Putamen (tissue), 1 donor: ENCODE results near the gene IRF2BPL.

Source experiments
- DNase-seq: peaks from one replicate; pipeline ENCODE4 v3.0.0-alpha.2; 2016; ENCODE audit warnings: low spot score

Gene IRF2BPL

DNA sequence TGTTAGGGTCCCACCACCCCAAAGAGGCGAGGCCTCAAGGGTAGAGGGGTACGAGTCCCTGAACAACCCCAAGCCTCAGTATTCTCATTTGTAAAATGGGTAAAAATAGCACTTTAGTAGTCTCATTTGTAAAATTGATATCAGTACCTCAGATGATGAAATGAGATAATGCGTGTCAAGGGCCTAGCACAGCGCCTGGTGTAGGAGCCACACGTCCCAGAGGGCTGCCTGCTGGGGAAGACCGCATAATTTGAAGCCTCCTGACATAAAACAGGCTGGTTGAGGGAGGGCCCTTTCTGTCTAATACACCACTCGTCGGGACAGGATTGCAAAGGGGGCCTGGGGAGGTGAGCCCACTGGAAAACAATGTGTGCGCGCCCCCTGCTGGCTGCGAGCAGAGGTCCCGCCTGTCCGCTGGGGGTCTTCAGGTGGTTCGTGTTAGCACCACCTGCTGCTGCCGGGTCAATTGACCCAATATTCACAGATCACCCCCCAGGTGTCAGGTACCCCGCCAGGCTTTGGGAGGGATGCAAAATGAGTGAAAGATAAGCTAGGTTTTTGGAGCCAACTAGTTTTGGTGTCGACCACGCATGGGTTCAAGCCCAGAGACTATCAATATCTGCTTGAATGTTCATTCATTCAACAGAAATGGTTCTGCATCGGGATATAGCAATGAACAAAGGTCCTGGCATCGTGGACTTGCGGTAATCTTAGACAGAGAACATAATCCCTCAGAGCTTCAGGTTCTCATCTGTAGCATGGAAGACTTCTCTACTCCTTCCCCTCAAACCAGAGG, 24.7 kb upstream of the IRF2BPL start:
- no peak for DNase-seq

DNA sequence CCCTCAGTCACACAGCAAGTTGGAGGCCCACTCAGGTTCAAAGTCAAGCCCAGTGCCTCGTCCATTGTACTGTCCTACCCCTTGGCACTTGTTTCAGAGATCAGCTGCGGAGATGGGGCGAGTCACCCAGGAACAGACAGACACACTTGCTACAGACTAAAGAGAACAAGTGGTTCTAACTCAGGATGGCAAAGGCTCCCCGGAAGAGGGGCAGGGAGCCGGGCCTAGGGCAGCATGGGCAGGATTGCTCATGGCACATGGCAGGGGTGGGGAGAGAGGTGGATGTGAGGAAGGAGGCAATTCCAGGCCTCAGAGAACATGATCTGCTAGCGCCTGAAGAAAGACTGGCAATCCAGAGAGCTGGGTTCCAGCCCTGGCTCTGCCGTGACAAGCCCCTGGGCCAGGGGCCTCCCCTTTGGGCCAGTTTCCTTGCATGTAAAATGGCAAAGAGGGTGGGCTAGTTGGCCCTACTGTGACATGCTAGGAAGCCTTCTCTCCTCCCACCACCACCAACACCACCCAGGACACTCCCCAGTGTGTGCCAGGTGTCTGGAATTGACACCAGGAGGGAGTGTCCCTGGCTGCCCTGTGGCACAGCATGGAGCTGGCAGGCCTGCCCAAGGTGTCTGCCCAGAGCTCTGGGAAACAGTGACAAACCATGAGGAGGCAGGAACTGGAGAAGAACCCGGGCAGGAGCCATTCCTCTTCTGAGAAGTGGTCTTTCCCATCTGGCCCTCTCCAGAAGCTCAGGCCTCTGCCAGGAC, 24.0 kb upstream of the IRF2BPL start:
- DNase-seq, result no peak

DNA sequence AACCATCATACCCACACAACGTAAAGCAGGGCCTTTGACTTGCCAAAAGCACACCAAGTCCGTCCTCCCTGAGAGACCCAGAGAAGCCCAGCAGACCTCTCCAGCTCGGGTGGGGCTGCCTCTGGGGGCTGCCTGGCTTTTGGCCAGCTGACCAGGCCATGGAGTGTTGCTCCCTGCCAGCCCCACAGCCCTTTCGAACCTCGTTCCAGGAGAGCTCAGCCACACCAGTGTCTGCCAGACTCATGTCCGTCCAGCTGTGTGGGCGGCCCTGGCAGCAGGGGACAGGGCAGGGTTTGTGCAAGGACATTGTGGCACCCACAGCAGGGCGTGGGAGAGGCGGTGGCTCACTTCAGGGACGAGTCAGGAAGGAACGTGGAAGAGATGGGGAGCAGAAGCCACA, 22.6 kb upstream of the IRF2BPL start:
- no peak for DNase-seq

DNA sequence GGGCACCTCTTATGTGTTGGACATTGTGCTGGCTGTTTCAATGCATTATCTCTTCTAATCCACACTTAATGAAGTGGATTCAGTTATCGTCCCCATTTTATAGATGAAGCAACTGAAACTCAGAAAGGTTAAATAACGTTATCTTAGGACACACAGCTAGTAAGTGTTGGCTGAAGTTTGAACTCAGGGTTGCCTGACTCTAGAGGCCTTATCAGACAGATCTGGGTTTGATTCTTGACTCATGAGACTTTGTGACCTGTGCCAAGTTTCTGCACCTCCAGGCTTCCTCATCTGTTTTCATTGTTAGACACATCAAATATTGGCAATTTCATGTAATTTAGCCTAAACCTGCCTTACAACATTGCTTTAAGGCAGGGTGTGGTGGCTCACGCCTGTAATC, 18.2 kb upstream of the IRF2BPL start:
- no peak for DNase-seq

DNA sequence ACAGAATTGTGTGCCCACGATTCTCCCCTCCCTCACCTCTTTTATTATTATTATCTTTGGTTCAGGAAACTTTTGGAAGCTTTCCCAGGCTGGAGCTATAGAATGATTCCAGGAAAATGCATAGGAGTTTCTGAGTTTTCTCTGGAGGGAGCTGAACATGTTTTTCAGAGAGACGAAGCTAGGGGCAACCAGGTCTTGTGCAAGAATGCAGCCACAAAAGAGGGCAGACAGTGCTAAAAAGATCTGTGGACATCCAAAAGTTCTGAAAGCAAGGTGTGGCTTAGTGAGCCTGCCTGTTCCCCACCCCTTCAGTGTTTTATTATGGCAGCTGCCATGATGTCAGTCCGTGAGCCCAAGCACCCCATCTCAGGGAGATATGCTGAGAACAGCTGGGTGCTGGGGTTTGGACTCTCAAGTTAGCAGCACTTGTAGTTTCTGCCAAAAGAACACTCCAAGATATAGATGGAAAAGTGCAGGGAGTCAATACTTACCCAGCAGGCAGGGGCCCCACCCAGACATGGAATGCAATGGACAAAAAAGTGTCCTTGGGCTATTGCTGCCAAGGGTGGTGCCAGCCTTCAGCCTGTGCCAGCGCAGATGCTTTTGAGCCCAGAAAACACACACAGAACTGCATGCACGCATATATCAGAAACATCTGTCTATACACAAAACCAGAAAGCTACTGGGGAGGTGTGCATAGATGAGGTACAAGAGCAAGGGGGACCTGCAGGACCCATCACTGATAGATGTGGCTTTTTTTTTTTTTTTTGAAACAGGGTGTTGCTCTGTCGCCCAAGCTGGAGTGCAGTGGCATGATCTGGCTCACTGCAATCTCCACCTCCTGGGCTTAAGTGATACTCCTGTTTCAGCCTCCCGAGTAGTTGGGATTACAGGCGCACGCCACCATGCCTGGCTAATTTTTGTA, 17.0 kb upstream of the IRF2BPL start:
- no peak for DNase-seq

DNA sequence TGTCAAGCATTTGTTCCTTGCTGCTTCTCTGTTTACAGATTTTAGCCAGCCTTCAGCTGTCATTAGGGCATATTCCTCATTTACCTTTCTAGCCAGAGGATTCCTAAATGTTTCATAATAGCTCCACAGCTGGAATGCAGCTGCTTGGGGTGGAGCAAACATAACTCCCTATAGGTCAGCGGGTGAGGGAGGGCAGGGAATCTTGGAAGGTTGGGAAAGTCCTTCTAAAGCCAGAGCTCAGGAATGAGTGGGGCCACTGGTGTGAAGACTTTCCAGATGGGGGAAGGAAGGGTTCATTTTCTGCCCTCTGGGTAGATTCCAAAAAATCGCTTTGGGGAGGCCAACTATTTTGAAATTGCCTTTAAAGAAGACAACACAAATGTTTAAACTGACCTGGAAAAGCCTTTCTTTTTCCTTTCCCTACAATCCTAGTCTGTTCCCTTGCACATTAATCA, 16.3 kb upstream of the IRF2BPL start:
- DNase-seq, result no peak

DNA sequence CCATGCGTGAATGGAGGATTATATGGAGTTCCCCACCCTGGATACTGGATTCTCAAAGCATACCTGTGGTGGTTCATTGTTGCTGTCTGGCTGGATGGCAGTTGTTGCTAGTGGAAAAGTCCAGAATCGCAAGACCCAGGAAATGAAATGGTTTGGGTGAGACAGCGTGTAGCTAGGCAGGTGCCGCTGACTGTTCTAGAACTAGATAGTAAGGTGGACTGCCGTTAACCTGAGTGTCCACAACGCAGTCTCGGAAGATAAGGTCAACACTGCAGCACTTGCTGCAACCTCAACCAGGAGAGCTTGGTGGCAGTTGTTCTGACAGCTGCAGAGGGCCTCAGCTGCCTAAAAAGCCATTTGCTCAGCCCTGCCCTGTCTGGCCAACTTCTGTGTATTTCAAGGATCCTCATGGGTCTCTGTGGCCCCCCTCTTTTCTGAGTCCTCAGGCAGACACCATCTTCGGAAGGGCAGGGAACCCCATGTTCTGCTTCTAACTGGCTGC, 15.5 kb upstream of the IRF2BPL start:
- no peak for DNase-seq

DNA sequence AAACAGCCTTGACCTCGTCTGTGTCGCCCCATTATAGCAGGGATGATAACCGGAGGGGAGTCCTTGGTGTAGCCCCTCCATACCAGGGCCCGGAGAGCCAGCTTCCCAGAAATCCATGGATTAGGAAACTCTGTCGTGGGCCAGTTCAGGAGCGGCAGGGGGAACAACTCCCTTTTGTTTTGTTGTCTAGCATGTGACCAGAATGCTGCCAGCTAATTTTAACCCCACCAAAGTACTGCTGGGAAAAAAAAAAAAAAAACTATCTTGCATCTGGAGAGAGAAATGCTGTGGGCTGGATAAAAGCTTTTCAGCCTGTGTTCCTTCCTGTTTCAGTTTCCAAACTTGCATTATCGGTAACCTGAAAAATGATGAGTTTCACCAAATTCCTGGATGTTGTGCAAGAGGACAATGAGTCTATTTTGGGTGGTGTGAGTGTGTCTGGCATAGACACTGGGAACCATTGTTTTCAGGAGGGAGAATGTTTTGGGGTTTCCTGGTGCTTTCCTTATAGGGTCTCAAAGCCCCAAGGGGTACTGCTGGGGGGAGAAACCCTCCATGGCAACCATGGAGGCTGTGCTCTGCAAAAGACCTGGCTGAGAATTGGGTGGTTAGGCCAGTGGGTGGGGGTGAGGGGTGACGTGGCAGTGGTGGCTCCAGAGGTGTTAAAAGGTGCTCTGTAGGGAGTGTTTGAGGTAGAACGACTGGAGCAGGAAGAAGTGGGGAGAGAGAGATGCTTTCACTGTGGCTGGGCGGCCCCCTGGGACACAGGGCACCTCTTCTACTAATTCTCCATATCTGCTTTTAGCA, 14.9 kb upstream of the IRF2BPL start:
- peak; percentile 81 for DNase-seq

DNA sequence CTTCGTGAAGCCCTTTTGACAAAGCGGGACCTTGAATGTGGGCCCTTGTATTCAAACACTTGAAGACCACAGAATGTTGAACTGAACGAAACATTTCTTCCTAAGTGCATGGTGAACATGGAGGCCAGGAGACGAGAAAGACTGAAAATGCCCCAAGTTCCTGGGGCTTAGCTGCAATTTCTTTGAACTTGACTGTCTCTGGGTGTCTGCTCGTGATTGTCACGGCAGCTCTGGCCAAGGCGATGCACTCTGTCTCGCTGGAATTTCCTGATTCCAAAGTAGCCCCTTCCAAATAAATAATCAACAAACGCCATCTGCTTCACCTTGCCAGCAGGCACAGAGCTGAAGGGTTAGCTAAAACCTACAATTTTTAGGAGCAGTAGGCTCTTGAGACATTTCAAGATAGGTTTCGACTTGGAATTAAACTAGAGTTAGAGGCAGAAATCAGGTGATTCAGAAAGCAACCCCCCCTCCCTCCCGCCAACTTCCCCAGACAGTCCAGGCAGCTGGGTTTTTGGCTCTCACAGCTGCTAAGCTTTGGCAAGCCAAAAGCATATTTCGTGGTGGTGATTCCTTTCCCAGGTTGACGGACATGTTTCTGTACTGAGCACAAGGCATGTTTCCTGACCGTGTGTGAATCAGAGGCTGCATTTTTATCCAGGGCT, 13.5 kb upstream of the IRF2BPL start:
- no peak for DNase-seq

DNA sequence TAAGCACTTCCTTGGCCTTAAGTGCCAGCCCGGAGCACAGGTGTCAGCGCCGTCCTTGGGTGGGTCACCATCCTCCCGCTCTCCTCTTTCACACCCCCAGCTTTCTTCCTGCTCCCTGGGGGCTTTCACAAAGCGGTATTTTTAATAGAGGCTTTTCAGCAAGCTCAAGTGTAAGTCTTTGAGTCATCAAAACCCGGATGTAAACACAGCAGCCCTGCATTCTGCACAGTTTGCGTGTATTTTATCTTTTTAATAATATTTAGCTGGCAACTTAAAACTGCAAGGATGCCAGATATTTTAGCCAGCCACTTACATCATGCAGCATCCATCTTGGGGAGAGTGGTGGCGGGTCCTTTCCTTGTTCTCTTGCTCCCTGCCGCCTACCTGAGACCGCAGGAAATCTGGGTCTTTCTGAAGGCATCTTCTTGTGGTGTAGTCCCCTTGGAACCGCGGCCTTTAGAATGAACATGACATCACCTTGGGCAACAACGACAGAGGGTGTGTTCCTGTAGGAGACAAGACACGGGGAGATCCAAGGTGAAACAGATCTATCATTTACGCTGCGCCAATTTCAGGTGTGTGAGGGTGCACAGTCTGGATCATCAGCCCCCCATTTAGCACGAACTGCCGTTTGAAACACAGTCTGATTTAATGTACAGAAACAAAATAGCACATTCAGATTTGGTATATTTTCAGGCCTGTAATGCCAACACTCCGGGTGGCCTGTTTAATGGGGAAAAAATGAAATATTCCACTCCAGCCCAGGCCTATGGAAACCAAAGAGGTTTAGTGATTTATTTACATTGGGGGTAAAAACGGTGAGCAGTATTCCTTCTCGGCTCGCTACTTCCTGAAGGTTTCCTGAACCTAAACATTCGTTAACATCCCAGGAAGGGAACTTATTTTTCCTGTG, 12.5 kb upstream of the IRF2BPL start:
- no peak for DNase-seq

DNA sequence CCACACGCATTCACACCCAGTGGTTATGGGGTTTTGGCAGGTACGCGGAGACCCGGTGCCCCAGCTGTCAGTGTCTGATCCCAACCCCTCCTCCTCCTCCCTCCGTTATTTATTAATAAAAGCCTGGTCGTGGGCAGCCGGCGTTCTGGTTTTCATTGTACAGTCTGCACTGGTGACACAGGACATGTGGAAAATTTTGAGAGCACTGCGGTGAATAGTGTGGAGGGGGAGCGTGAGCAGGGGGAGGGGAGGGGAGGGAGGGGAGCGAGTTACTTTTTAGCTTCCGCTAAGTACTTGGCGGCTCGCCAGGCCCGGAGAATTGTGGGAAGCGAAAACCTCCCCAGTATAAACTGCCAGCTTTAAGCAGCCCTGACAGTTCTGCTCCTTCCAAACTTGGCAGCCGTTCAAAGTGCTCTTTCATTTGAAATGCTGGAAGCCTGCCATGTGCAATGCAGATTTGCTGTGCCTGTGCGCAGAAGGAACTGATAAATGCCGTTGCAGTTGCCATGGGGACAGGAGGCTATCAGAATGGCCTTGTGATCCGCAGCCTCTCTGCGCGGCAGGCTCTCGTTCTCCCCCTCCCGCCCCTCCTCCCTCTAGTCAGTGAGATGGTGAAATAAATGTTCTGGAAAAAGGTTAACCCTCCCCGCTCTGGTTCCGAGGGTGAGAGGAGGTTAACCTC, 11.7 kb upstream of the IRF2BPL start:
- DNase-seq, result peak; percentile 99

DNA sequence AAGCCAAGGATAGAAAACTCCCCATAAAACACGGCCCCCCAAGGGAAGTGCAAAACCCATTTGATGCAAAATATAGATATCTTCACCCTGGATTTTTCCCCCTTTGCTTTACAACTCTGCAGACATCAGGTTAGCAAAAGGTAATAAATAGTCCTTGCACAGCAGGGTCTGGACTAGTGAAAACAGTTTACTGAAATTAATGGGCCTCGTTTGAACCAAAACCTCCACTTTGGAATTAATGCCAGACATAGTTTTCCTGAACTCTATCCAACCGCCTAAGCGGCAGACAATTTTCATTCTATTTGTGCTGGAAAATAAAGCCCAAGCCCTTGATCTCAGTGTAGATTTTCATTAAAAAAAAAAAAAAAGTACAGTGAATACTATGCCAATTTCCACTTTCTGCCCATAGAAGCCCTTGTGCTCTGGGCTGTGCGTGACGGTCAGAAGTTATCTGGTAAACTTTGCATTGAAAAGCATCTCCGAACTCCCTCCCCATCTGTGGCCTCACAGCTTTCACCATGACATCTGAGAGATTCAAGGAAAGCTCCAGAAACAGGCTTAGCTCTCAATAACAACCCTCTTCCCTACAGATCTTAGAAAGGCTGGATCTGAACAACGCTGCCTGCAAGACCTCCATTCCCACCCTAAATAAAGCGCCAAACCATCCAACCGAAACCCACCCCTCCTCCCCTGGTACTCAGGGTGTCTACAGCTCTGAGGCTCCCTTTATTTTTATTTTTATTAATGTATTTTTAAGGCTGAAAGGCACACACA, 11.0 kb upstream of the IRF2BPL start:
- DNase-seq, result no peak

DNA sequence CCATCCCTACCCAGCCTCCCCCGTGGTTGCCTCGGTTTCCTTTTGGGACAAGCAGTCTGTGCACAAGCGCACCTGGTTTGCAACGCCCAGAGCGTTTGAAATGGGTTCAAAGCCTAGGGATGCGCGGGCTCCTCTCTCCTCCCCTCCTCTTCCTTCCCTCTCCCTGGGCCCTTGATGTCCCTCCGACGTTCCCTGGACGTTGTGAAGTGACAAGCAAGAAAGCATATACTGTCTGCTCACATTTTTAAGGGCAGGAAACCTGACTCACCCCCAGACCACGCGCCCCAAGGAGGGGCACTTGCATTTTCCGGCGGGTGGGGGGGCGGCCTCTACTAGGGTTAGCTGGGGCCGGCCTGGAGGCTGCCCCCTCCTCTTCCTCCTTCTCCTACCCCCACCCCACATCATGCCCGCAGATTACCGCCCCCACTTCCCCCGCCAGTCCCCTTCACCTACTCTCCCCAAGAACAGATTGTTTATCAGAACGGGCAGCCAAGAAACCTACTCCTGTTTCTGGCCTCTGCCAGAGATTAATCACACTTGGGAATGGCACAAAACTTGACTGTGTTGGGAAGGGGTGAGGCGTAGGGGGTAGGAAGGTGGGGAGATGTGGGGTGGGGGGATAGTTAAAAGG, 9.5 kb upstream of the IRF2BPL start:
- no peak for DNase-seq

DNA sequence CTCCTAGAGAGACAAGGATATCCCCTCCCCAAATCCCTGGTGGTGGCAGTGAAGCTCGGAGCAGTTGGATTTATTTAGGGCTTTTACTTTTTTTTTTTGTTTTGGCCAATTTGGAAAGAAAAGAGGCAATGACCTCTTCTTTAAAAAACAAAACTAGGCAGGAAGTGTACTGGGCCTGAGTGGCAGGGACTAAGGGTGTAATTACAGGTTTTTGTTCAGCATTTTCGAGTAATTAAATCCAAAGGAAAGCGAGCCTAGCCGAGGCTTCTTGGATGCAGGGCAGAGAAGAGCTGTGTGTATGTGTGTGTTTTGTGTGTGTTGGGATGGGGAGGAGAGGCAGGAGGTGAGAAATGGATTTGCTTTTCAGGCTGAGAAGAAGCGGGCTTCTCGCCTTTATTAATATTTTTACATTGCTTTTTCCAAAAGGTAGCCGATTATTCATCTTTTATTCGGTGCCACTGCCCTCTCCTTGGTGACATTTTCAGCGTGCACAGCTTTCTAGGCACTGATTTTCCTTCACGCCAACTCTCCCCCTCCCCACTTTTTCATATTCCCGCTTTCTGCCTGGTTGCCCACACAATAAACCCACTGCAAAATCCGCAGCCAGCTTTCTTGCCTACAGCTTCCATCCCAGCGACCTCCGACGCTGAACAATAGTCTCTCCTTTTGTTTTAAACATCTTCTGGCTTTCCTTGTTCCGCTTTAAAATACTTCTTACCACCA, 8.9 kb upstream of the IRF2BPL start:
- DNase-seq, result no peak

DNA sequence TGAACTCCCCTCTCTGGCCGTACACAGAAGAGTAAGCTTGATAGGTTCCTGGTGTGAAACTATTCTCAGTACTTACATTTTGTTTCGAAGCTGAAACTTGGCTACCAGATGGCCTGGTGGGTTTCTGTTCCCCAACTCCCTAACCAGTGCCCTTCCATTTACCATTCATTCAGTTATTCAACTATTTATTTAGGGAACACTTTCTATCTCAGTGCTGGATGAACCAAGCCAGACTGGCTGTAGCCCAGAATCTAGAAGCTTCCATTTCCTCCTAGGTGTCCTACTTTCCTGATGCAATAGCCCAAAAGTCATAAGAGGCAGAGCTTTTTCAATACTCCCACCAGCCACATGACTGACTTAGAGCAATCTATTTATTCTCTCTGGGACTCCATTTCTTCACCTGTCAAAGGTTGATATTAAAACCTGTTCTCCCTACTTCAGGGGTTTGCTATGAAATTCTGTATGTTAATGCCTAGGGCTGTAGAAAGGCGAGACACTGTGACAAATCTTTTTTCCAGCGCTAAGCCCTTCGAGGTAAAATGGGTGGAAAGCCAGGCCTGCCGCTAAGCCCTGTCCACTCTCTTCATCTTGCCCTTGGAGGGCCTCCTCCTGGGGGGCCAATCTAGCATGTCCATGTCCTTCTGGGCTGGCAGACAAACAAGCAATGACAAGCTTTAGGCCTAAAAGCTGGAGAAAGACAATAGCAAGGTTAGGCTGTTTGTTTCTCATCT, 8.1 kb upstream of the IRF2BPL start:
- peak; percentile 70 for DNase-seq

DNA sequence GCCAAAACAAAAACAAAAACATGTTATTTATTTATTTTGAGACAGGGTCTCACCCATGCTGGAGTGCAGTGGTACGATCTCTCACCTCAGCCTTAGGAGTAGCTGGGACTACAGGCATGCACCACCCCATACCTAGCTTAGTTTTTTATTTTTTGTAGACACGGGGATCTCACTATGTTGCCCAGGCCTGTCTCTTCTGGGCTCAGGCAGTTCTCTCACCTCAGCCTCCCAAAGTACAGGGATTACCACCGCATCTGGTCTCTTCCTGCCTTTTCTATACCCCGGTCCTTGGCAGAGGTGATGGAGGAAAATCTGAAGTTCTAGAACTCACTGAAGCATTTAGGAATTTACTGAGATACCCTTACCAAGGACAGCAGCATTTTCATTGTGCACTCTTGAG, 6.8 kb upstream of the IRF2BPL start:
- no peak for DNase-seq
